Measurements from ENCODE around the gene SLC41A2.
"Not testable (repeated sequence)": the region's sequence is repeated elsewhere in the genome, so short reads cannot be mapped to it uniquely, and the experiment has no call there.

Gene SLC41A2

GRCh38 chr12:104951759-104952509, 6.2 kb downstream of the SLC41A2 start:
- H3K9me3 ChIP-seq (ENCODE audit: control insufficient read depth, insufficient read depth, low read length): no peaks in the 10 kb centered on the region
- H3K36me3 ChIP-seq (ENCODE audit: control insufficient read depth, insufficient read depth, low read length): no peaks in the 10 kb centered on the region
- peaks cover 2% of the 10 kb centered on the region; the same call in 1 of the 2 replicates for H3K27me3 ChIP-seq (ENCODE audit: control insufficient read depth, insufficient read depth, low read length)
- no peak for DNase-seq (ENCODE audit: low read depth, low spot score)
- no peaks in the 10 kb centered on the region for H3K4me1 ChIP-seq (ENCODE audit: control insufficient read depth, insufficient read depth, low read length)
- H3K4me3 ChIP-seq (ENCODE audit: low read length): no peak overlapping the region
- H3K27ac ChIP-seq (ENCODE audit: low read length): no peak overlapping the region
- WGBS (ENCODE audit: insufficient coverage, insufficient read length): no CpG with 5 or more reads among the region's 5 CpGs

- H3K4me1 ChIP-seq (ENCODE audit: control insufficient read depth, insufficient read depth, low read length); H3K27ac ChIP-seq (ENCODE audit: low read length); DNase-seq (ENCODE audit: low read depth, low spot score); H3K4me3 ChIP-seq (ENCODE audit: low read length); H3K36me3 ChIP-seq (ENCODE audit: control insufficient read depth, insufficient read depth, low read length); H3K27me3 ChIP-seq (ENCODE audit: control insufficient read depth, insufficient read depth, low read length); H3K9me3 ChIP-seq (ENCODE audit: control insufficient read depth, insufficient read depth, low read length): not testable (repeated sequence)
- no CpG with 5 or more reads among the region's 4 CpGs for whole genome bisulfite sequencing (ENCODE audit: insufficient coverage, insufficient read length)
Observed at GRCh38 chr12:104948716-104949115, 9.4 kb downstream of the SLC41A2 start.

- WGBS (ENCODE audit: insufficient coverage, insufficient read length): no CpG with 5 or more reads among the region's 3 CpGs
- H3K36me3 ChIP-seq (ENCODE audit: control insufficient read depth, insufficient read depth, low read length): no peaks in the 10 kb centered on the region
Observed at GRCh38 chr12:104944252-104944651, 13.8 kb downstream of the SLC41A2 start.

GRCh38 chr12:104943401-104943800, 14.7 kb downstream of the SLC41A2 start:
- H3K4me1 ChIP-seq (ENCODE audit: control insufficient read depth, insufficient read depth, low read length); H3K27me3 ChIP-seq (ENCODE audit: control insufficient read depth, insufficient read depth, low read length); DNase-seq (ENCODE audit: low read depth, low spot score); H3K36me3 ChIP-seq (ENCODE audit: control insufficient read depth, insufficient read depth, low read length); H3K27ac ChIP-seq (ENCODE audit: low read length); H3K9me3 ChIP-seq (ENCODE audit: control insufficient read depth, insufficient read depth, low read length); H3K4me3 ChIP-seq (ENCODE audit: low read length): not testable (repeated sequence)
- no CpG with 5 or more reads among the region's 8 CpGs for WGBS (ENCODE audit: insufficient coverage, insufficient read length)

More at GRCh38 chr12:104944252-104944651, 13.8 kb downstream of the SLC41A2 start:
- Histone ChIP-seq H3K27ac (ENCODE audit: low read length) (no peak overlapping the region), H3K27me3 (ENCODE audit: control insufficient read depth, insufficient read depth, low read length) (no peaks in the 10 kb centered on the region), H3K9me3 (ENCODE audit: control insufficient read depth, insufficient read depth, low read length) (no peaks in the 10 kb centered on the region), H3K4me3 (ENCODE audit: low read length) (no peak overlapping the region), H3K4me1 (ENCODE audit: control insufficient read depth, insufficient read depth, low read length) (no peaks in the 10 kb centered on the region)
- DNase-seq (ENCODE audit: low read depth, low spot score): no peak

GRCh38 chr12:104942075-104942474, 16.0 kb downstream of the SLC41A2 start:
- no peak for DNase-seq (ENCODE audit: low read depth, low spot score)
- H3K27ac ChIP-seq (ENCODE audit: low read length): no peak overlapping the region

GRCh38 chr12:104941454-104941853, 16.6 kb downstream of the SLC41A2 start:
- no peaks in the 10 kb centered on the region for H3K9me3 ChIP-seq (ENCODE audit: control insufficient read depth, insufficient read depth, low read length)
- no peaks in the 10 kb centered on the region for H3K36me3 ChIP-seq (ENCODE audit: control insufficient read depth, insufficient read depth, low read length)
- WGBS (ENCODE audit: insufficient coverage, insufficient read length): 100% methylated on average over 2 of the region's 3 CpGs
- no peak overlapping the region for H3K27ac ChIP-seq (ENCODE audit: low read length)
- no peaks in the 10 kb centered on the region for H3K27me3 ChIP-seq (ENCODE audit: control insufficient read depth, insufficient read depth, low read length)
- DNase-seq (ENCODE audit: low read depth, low spot score): no peak
- H3K4me3 ChIP-seq (ENCODE audit: low read length): no peak overlapping the region
- H3K4me1 ChIP-seq (ENCODE audit: control insufficient read depth, insufficient read depth, low read length): no peaks in the 10 kb centered on the region

More at GRCh38 chr12:104942075-104942474, 16.0 kb downstream of the SLC41A2 start:
- WGBS (ENCODE audit: insufficient coverage, insufficient read length): no CpG with 5 or more reads among the region's 4 CpGs
- H3K4me3 ChIP-seq (ENCODE audit: low read length): no peak overlapping the region
- H3K27me3 ChIP-seq (ENCODE audit: control insufficient read depth, insufficient read depth, low read length): no peaks in the 10 kb centered on the region
- H3K4me1 ChIP-seq (ENCODE audit: control insufficient read depth, insufficient read depth, low read length): no peaks in the 10 kb centered on the region
- no peaks in the 10 kb centered on the region for H3K9me3 ChIP-seq (ENCODE audit: control insufficient read depth, insufficient read depth, low read length)
- H3K36me3 ChIP-seq (ENCODE audit: control insufficient read depth, insufficient read depth, low read length): no peaks in the 10 kb centered on the region

GRCh38 chr12:104939089-104939488, 19.0 kb downstream of the SLC41A2 start:
- no CpG with 5 or more reads among the region's 2 CpGs for WGBS (ENCODE audit: insufficient coverage, insufficient read length)
- Histone ChIP-seq H3K9me3 (ENCODE audit: control insufficient read depth, insufficient read depth, low read length) (no peaks in the 10 kb centered on the region), H3K27ac (ENCODE audit: low read length) (no peak overlapping the region), H3K4me1 (ENCODE audit: control insufficient read depth, insufficient read depth, low read length) (no peaks in the 10 kb centered on the region), H3K4me3 (ENCODE audit: low read length) (no peak overlapping the region), H3K27me3 (ENCODE audit: control insufficient read depth, insufficient read depth, low read length) (no peaks in the 10 kb centered on the region), H3K36me3 (ENCODE audit: control insufficient read depth, insufficient read depth, low read length) (no peaks in the 10 kb centered on the region)
- no peak for DNase-seq (ENCODE audit: low read depth, low spot score)

GRCh38 chr12:104938371-104938770, 19.7 kb downstream of the SLC41A2 start:
- no peaks in the 10 kb centered on the region for H3K9me3 ChIP-seq (ENCODE audit: control insufficient read depth, insufficient read depth, low read length)
- H3K4me1 ChIP-seq (ENCODE audit: control insufficient read depth, insufficient read depth, low read length): no peaks in the 10 kb centered on the region
- no peaks in the 10 kb centered on the region for H3K36me3 ChIP-seq (ENCODE audit: control insufficient read depth, insufficient read depth, low read length)
- no peak overlapping the region for H3K27ac ChIP-seq (ENCODE audit: low read length)
- DNase-seq (ENCODE audit: low read depth, low spot score): no peak
- H3K27me3 ChIP-seq (ENCODE audit: control insufficient read depth, insufficient read depth, low read length): no peaks in the 10 kb centered on the region
- WGBS (ENCODE audit: insufficient coverage, insufficient read length): no CpG with 5 or more reads among the region's 3 CpGs
- no peak overlapping the region for H3K4me3 ChIP-seq (ENCODE audit: low read length)

GRCh38 chr12:104935886-104936285, 22.2 kb downstream of the SLC41A2 start:
- Histone ChIP-seq H3K4me3 (ENCODE audit: low read length) (no peak overlapping the region), H3K9me3 (ENCODE audit: control insufficient read depth, insufficient read depth, low read length) (no peaks in the 10 kb centered on the region), H3K36me3 (ENCODE audit: control insufficient read depth, insufficient read depth, low read length) (no peaks in the 10 kb centered on the region), H3K27ac (ENCODE audit: low read length) (no peak overlapping the region), H3K4me1 (ENCODE audit: control insufficient read depth, insufficient read depth, low read length) (no peaks in the 10 kb centered on the region), H3K27me3 (ENCODE audit: control insufficient read depth, insufficient read depth, low read length) (no peaks in the 10 kb centered on the region)
- no CpG with 5 or more reads among the region's 2 CpGs for WGBS (ENCODE audit: insufficient coverage, insufficient read length)
- no peak for DNase-seq (ENCODE audit: low read depth, low spot score)

- Histone ChIP-seq H3K9me3 (ENCODE audit: control insufficient read depth, insufficient read depth, low read length) (no peaks in the 10 kb centered on the region), H3K4me1 (ENCODE audit: control insufficient read depth, insufficient read depth, low read length) (no peaks in the 10 kb centered on the region), H3K27ac (ENCODE audit: low read length) (no peak overlapping the region), H3K36me3 (ENCODE audit: control insufficient read depth, insufficient read depth, low read length) (no peaks in the 10 kb centered on the region), H3K4me3 (ENCODE audit: low read length) (no peak overlapping the region), H3K27me3 (ENCODE audit: control insufficient read depth, insufficient read depth, low read length) (no peaks in the 10 kb centered on the region)
- WGBS (ENCODE audit: insufficient coverage, insufficient read length): no CpG with 5 or more reads among the region's 3 CpGs
- no peak for DNase-seq (ENCODE audit: low read depth, low spot score)
Observed at GRCh38 chr12:104933778-104934177, 24.3 kb downstream of the SLC41A2 start.

GRCh38 chr12:104933128-104933527, 25.0 kb downstream of the SLC41A2 start:
- H3K4me3 ChIP-seq (ENCODE audit: low read length): no peak overlapping the region
- no peaks in the 10 kb centered on the region for H3K36me3 ChIP-seq (ENCODE audit: control insufficient read depth, insufficient read depth, low read length)
- WGBS (ENCODE audit: insufficient coverage, insufficient read length): no CpG with 5 or more reads among the region's 1 CpG
- no peaks in the 10 kb centered on the region for H3K4me1 ChIP-seq (ENCODE audit: control insufficient read depth, insufficient read depth, low read length)
- no peaks in the 10 kb centered on the region for H3K27me3 ChIP-seq (ENCODE audit: control insufficient read depth, insufficient read depth, low read length)
- DNase-seq (ENCODE audit: low read depth, low spot score): no peak
- H3K9me3 ChIP-seq (ENCODE audit: control insufficient read depth, insufficient read depth, low read length): no peaks in the 10 kb centered on the region
- H3K27ac ChIP-seq (ENCODE audit: low read length): no peak overlapping the region

Data from iPS DF 6.9 (cell line).